Measurements from ENCODE around the gene GPR183.

GRCh38 chr13:99346335-99347042 is 39.3 kb upstream of the GPR183 start:
- TF ChIP-seq REST (IDR thresholded peaks at IDR 0.05; ENCODE audit: insufficient read depth in 1 of 2, low read depth in 2 of 2, low read length in 2 of 2) (no peak), SIN3A (IDR thresholded peaks at IDR 0.05; ENCODE audit: borderline replicate concordance, insufficient read depth, low read length) (no peak)

Measured in PFSK-1 (cell line).